ENCODE measurements around the gene SGK1.

GRCh38 chr6:134217798-134218140, 100.1 kb downstream of the SGK1 start:
- no peak for TF ChIP-seq GATA3 (IDR thresholded peaks at IDR 0.05; ENCODE audit: low read depth, low read length)
- TF ChIP-seq GATA2 (IDR thresholded peaks at IDR 0.05; ENCODE audit: low read depth, low read length) = no peak

All from SH-SY5Y (cell line).